Panc1 (cell line): ENCODE measurements around the gene NRROS. TPM values are rescaled to one million over a fixed set of nuclear protein-coding genes. Genes with fewer than 3 reads are reported as not detected.
"Not testable (repeated sequence)": the region's sequence is repeated elsewhere in the genome, so short reads cannot be mapped to it uniquely, and the experiment has no call there.

Experiments
- ATAC-seq: fragments of 200-7000 bp; cut with Tn5 transposase; 2 replicates; pipeline ENCODE4 v1.9.1; 2020; ENCODE audit warnings: mild to moderate bottlenecking, moderate library complexity
- BruUV-seq: library from RNA; stranded (reverse); fragments of 400-500 nt; replicated peaks from 2 replicates; lab custom pipeline; 2021; lab: Mats Ljungman, UMichigan
- CTCF ChIA-PET: fragments of 300-600 bp; sonication (Branson Sonifier 250); formaldehyde crosslinking; loops from one replicate; lab custom pipeline; 2022; ENCODE audit warnings: antibody characterized with exemption; lab: Charles Lee
- POLR2A ChIA-PET: fragments of 300-600 bp; sonication (Branson Sonifier 250); formaldehyde crosslinking; loops from one replicate; lab custom pipeline; 2022; ENCODE audit warnings: antibody characterized with exemption; lab: Charles Lee
- DNase-seq: peaks from one replicate; pipeline ENCODE4 v3.0.0-alpha.2; 2010; ENCODE audit warnings: low read depth, low spot score
- H3K27ac ChIP-seq: 2 replicates; pipeline ENCODE4 v1.5.1; 2011; ENCODE audit warnings: mild to moderate bottlenecking, low read length, inconsistent platforms
- H3K27me3 ChIP-seq: fragments of 200-500 bp; sonication (Bioruptor generic); 2 replicates; pipeline ENCODE4 v1.6.0; 2014; ENCODE audit warnings: low read length, inconsistent platforms; ENCODE audit not compliant: control insufficient read depth, insufficient read depth
- H3K36me3 ChIP-seq: fragments of 200-500 bp; sonication (Bioruptor generic); 2 replicates; pipeline ENCODE4 v1.5.1; 2014; ENCODE audit warnings: inconsistent platforms, mild to moderate bottlenecking, low read length, moderate library complexity; ENCODE audit not compliant: control insufficient read depth, insufficient read depth
- H3K4me1 ChIP-seq: 2 replicates; pipeline ENCODE4 v1.5.1; 2011; ENCODE audit warnings: inconsistent platforms, mild to moderate bottlenecking, low read length, moderate library complexity; ENCODE audit not compliant: control insufficient read depth, insufficient read depth
- H3K4me3 ChIP-seq, 2 experiments: 2 replicates each; pipeline ENCODE4 v1.5.1; 2011 to 2012; ENCODE audit warnings: low read depth in 2 of 2, low read length in 2 of 2, mild to moderate bottlenecking in 2 of 2, inconsistent platforms in 1 of 2, moderate library complexity in 1 of 2
- H3K9me3 ChIP-seq: fragments of 200-500 bp; sonication (Bioruptor generic); 2 replicates; pipeline ENCODE4 v1.5.1; 2014; ENCODE audit warnings: low read depth, mild to moderate bottlenecking, inconsistent platforms, low read length, moderate library complexity; ENCODE audit not compliant: control insufficient read depth, insufficient read depth
- POLR2AphosphoS5 ChIP-seq: IDR thresholded peaks from 2 replicates; pipeline ENCODE4 v1.6.1; 2012; ENCODE audit warnings: mild to moderate bottlenecking, low read depth, low read length, moderate library complexity
- SIN3A ChIP-seq: IDR thresholded peaks from 2 replicates; pipeline ENCODE4 v1.6.1; 2012; ENCODE audit warnings: low read depth, mild to moderate bottlenecking, low read length, moderate library complexity, borderline replicate concordance; ENCODE audit not compliant: insufficient read depth
- TCF7L2 ChIP-seq: IDR thresholded peaks from 2 replicates; pipeline ENCODE4 v1.6.1; 2011; ENCODE audit warnings: mild to moderate bottlenecking, low read depth, low read length, inconsistent platforms
- in situ Hi-C: cut with HindIII; loops from 2 replicates; pipeline ENCODE4 v1.10.0; 2016; ENCODE audit warnings: low sequenced_read_pairs, low pct_unique_long_range_greater_than_20kb
- intact Hi-C: fragments of 100-400 bp; cut with micrococcal nuclease; formaldehyde crosslinking; loops from one replicate; pipeline ENCODE4 v1.10.0; 2022; ENCODE audit not compliant: unreplicated experiment
- total RNA-seq: library from RNA; stranded (reverse); gene quantifications from one replicate; pipeline ENCODE4 v1.2.1, GENCODE V29; 2021; ENCODE audit not compliant: unreplicated experiment
- TF ChIP-seq, protein P1 (sequence below), 2 experiments: IDR thresholded peaks; 2 replicates each; pipeline ENCODE4 v1.6.1; 2011 to 2012; ENCODE audit warnings: low read depth in 2 of 2, control low read depth in 1 of 2, low read length in 1 of 2, mild to moderate bottlenecking in 1 of 2, moderate library complexity in 1 of 2; ENCODE audit not compliant: insufficient read depth in 1 of 2
- TF ChIP-seq, protein P2 (sequence below): fragments of 450-650 bp; IDR thresholded peaks from 2 replicates; pipeline ENCODE4 v1.5.1; 2017; ENCODE audit warnings: mild to moderate bottlenecking

Gene NRROS
- total RNA-seq, 1 experiment from 2014 or later, result 8.8 TPM

DNA sequence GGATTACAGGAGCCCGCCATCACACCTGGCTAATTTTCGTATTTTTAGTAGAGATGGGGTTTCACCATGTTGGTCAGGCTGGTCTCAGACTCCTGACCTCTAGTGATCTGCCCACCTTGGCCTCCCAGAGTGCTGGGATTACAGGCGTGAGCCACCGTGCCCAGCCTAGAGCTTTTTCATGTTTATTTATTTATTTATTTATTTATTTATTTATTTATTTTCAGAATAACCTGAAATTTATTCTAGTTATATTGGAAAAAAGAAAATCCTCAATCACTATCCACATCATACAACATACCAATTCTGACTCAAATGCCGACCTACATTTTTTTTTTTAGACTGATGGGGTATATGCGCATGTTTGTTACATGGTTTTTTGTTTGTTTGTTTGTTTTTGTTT, 24.3 kb upstream of the NRROS start:
- BruUV-seq, CTCF ChIA-PET, in situ Hi-C loops: not testable (repeated sequence)

DNA sequence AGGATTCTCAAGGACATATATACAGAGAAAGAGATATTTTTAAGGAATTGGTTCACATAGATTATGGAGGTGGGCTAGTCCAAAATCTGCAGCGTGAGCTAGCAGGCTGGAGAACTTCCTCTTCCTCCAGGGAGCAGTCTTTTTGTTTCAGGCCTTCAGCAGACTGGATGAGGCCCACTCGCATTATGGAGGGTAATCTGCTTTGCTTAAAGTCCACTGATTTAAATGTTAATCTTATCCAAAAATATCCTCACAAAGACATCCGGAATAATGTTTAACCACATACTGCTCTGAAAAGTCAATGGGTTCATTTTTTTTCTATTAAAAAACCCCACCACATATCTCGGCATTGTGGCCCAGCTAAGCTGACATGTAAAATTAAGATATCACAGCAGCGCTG, 22.2 kb upstream of the NRROS start:
- in situ Hi-C loops, result no loop called here
- no peak for ATAC-seq
- Histone ChIP-seq H3K27me3 (no peaks in the 10 kb centered on the region), H3K4me1 (peaks cover 3% of the 10 kb centered on the region; the same call in 1 of the 2 replicates), H3K9me3 (no peaks in the 10 kb centered on the region), H3K36me3 (no peaks in the 10 kb centered on the region), H3K27ac (no peak overlapping the region), H3K4me3 (no peak overlapping the region)
- BruUV-seq, result no TSS peak
- ChIA-PET CTCF (no interaction called here), POLR2A (no interaction called here)
- intact Hi-C loops, result no loop called here
- no peak for DNase-seq
- TF ChIP-seq, protein P1, sequence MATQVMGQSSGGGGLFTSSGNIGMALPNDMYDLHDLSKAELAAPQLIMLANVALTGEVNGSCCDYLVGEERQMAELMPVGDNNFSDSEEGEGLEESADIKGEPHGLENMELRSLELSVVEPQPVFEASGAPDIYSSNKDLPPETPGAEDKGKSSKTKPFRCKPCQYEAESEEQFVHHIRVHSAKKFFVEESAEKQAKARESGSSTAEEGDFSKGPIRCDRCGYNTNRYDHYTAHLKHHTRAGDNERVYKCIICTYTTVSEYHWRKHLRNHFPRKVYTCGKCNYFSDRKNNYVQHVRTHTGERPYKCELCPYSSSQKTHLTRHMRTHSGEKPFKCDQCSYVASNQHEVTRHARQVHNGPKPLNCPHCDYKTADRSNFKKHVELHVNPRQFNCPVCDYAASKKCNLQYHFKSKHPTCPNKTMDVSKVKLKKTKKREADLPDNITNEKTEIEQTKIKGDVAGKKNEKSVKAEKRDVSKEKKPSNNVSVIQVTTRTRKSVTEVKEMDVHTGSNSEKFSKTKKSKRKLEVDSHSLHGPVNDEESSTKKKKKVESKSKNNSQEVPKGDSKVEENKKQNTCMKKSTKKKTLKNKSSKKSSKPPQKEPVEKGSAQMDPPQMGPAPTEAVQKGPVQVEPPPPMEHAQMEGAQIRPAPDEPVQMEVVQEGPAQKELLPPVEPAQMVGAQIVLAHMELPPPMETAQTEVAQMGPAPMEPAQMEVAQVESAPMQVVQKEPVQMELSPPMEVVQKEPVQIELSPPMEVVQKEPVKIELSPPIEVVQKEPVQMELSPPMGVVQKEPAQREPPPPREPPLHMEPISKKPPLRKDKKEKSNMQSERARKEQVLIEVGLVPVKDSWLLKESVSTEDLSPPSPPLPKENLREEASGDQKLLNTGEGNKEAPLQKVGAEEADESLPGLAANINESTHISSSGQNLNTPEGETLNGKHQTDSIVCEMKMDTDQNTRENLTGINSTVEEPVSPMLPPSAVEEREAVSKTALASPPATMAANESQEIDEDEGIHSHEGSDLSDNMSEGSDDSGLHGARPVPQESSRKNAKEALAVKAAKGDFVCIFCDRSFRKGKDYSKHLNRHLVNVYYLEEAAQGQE (IDR thresholded peaks at IDR 0.05; ENCODE audit: insufficient read depth in 1 of 2, low read depth in 2 of 2, low read length in 1 of 2), result no peak
- TF ChIP-seq, protein P2, sequence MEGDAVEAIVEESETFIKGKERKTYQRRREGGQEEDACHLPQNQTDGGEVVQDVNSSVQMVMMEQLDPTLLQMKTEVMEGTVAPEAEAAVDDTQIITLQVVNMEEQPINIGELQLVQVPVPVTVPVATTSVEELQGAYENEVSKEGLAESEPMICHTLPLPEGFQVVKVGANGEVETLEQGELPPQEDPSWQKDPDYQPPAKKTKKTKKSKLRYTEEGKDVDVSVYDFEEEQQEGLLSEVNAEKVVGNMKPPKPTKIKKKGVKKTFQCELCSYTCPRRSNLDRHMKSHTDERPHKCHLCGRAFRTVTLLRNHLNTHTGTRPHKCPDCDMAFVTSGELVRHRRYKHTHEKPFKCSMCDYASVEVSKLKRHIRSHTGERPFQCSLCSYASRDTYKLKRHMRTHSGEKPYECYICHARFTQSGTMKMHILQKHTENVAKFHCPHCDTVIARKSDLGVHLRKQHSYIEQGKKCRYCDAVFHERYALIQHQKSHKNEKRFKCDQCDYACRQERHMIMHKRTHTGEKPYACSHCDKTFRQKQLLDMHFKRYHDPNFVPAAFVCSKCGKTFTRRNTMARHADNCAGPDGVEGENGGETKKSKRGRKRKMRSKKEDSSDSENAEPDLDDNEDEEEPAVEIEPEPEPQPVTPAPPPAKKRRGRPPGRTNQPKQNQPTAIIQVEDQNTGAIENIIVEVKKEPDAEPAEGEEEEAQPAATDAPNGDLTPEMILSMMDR, result no peak
- TF ChIP-seq TCF7L2, result no peak
- TF ChIP-seq SIN3A, result no peak
- no peak for TF ChIP-seq POLR2AphosphoS5

More for the DNA sequence above, 24.3 kb upstream of the NRROS start:
- H3K27me3 ChIP-seq, ATAC-seq, H3K27ac ChIP-seq, H3K4me1 ChIP-seq, H3K4me3 ChIP-seq, H3K9me3 ChIP-seq, DNase-seq, POLR2A ChIA-PET, H3K36me3 ChIP-seq, intact Hi-C loops: not testable (repeated sequence)

DNA sequence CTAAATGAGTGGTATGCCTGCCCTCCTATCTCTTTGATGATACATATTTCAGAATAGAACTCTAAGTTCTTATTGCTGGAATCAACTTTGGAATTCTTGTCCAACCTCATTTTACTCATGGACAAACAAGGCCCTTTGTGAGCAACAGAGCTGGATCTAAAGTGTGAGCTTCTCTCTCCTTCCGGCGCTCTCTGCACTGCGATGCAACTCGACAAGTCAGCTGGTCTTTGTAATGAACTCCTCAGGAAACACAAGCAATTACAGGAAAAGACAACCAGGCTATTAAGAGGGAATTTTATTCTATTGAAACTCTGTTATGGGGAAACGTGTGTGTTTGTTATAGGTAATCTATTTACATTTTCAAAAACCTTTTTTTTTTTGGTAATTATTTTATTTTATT, 20.3 kb upstream of the NRROS start:
- ChIA-PET CTCF (no interaction called here), POLR2A (no interaction called here)
- no TSS peak for BruUV-seq

More for the DNA sequence above, 20.3 kb upstream of the NRROS start:
- Histone ChIP-seq H3K27ac (no peak overlapping the region), H3K4me3 (no peak overlapping the region), H3K4me1 (no peaks in the 10 kb centered on the region), H3K27me3 (no peaks in the 10 kb centered on the region), H3K36me3 (no peaks in the 10 kb centered on the region), H3K9me3 (no peaks in the 10 kb centered on the region)
- no peak for DNase-seq
- TF ChIP-seq, protein P2, result no peak
- TF ChIP-seq, protein P1 (IDR thresholded peaks at IDR 0.05; ENCODE audit: insufficient read depth in 1 of 2, low read depth in 2 of 2, low read length in 1 of 2), result no peak
- TF ChIP-seq POLR2AphosphoS5 (no peak), TCF7L2 (no peak), SIN3A (no peak)
- ATAC-seq, result no peak
- in situ Hi-C loops (no loop called here), intact Hi-C loops (no loop called here)
